Epithelial cell of proximal tubule (primary cell): ENCODE measurements around the gene THRB. TPM values are rescaled to one million over a fixed set of nuclear protein-coding genes. Genes with fewer than 3 reads are reported as not detected.
A peak's percentile ranks its signal among the peaks of the same experiment; 100 is the strongest.

ENCODE experiments used
- DNase-seq: peaks from one replicate; pipeline ENCODE4 v3.0.0-alpha.2; 2011; ENCODE audit warnings: low read depth
- H3K4me3 ChIP-seq: 2 replicates; pipeline ENCODE4 v1.5.1; 2011; ENCODE audit warnings: low read depth, mild to moderate bottlenecking, low read length
- total RNA-seq: library from RNA; depleted of rRNA; stranded (reverse); fragments of >200 nt; gene quantifications from 2 replicates; pipeline ENCODE4 v1.2.3, GENCODE V29; 2015
- TF ChIP-seq, protein P1 (sequence below): conservative IDR thresholded peaks from 2 replicates; pipeline ENCODE4 v1.5.1; 2012; ENCODE audit warnings: low read depth, mild to moderate bottlenecking, low read length

THRB gene
- total RNA-seq, 1 donor from 2014 or later = 2.1 TPM

GRCh38 chr3:24232784-24233183 is 261.9 kb downstream of the THRB start:
- TF ChIP-seq, protein P1, sequence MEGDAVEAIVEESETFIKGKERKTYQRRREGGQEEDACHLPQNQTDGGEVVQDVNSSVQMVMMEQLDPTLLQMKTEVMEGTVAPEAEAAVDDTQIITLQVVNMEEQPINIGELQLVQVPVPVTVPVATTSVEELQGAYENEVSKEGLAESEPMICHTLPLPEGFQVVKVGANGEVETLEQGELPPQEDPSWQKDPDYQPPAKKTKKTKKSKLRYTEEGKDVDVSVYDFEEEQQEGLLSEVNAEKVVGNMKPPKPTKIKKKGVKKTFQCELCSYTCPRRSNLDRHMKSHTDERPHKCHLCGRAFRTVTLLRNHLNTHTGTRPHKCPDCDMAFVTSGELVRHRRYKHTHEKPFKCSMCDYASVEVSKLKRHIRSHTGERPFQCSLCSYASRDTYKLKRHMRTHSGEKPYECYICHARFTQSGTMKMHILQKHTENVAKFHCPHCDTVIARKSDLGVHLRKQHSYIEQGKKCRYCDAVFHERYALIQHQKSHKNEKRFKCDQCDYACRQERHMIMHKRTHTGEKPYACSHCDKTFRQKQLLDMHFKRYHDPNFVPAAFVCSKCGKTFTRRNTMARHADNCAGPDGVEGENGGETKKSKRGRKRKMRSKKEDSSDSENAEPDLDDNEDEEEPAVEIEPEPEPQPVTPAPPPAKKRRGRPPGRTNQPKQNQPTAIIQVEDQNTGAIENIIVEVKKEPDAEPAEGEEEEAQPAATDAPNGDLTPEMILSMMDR = no peak
- H3K4me3 ChIP-seq = no peak overlapping the region
- DNase-seq = no peak

- DNase-seq = peak; percentile 31
- TF ChIP-seq, protein P1 = no peak
- H3K4me3 ChIP-seq = no peak overlapping the region
These were observed 265.0 kb downstream of the THRB start for GRCh38 chr3:24229468-24230221.

DNA sequence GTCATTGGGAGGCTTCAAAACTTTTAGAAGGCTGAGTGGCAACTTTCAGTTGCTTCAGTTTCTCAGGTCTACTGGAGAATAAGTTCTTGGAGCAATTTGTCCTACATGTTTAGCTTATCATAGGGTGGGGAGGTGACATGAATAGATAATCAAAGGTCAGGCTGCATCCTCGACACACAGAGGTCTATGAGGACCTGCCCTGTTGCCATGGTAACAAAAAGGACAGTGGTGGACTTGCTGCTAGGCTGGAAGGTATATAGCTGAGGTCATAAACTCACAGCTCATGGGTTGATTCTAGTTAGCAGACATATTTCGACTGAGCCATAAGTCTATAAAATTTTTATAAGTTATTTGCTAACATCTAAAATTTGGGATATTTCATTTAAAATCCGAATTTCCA is 267.0 kb downstream of the THRB start:
- DNase-seq = no peak
- no peak overlapping the region for H3K4me3 ChIP-seq
- TF ChIP-seq, protein P1 = no peak

- no peak for DNase-seq
These were observed 268.3 kb downstream of the THRB start for GRCh38 chr3:24226397-24226796.

DNA sequence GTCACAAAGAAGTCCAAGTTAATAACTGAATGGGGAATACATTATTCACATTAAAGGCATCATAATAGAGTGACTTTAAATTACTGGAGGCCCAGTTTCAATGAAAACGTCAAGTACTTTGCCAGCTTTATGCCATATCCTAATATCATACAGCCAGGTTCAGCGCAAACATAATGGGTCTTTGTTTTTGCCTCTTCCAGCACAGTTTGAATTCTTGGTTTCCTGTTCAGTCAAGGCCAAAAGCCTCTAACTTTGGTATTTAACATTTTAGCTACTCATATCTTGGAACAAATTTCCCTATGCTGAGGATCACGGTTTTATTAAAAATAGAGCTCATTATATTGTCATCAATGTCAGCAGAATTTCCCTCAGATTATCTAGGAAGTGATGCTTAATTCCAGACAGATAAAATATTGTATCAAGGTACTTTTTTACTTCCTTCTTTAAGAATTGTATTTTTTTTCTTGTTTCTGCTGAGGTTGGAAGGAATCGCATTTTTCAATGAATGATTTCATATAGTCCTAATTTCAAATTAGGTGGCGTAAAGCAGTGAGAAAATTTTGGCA is 269.2 kb downstream of the THRB start:
- TF ChIP-seq, protein P1 = no peak
- no peak for DNase-seq
- H3K4me3 ChIP-seq = no peak overlapping the region

More at GRCh38 chr3:24226397-24226796, 268.3 kb downstream of the THRB start:
- no peak overlapping the region for H3K4me3 ChIP-seq
- TF ChIP-seq, protein P1 = no peak

DNA sequence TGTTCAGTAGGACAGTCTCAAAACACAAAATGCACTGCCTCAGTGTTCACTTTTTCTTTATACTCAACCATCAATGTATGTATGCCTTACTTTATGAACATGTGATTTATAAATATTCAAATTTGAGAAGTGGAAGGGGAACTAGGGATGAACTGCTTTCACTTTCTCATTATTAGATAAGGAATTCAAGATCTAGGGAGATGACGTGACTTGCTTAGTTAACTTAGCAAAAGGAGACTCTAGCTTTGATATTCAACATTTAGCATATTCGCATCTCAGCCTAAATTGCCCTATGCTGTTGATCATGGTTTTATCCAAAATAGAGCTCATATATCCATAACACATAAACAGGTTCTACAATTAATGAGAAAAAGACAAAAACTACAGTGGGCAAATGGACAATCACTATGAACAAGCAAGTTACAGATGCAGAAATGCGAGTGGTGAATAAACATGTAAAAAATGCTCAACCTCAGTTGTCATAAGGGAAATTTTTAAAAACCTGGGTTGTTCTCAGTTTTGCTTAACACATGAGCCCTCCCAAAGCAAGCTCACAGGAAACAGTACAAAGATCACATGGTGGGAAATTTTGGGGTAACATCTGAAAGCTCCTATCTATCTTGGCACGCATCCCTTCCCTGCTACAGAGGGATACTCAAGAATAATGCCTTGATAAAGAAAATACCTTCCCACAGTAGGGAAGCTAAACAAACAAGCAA is 269.8 kb downstream of the THRB start:
- DNase-seq = no peak
- TF ChIP-seq, protein P1 = no peak
- H3K4me3 ChIP-seq = no peak overlapping the region
